CD14-positive monocyte (primary cell): Measurements from ENCODE around the gene LHX3. TPM values are rescaled to one million over a fixed set of nuclear protein-coding genes. Genes with fewer than 3 reads are reported as not detected.

ENCODE experiments used
- DNase-seq, 3 donors: peaks; one replicate each; pipeline ENCODE4 v3.0.0-alpha.2; 2011 to 2022
- H2AFZ ChIP-seq: 2 replicates; pipeline ENCODE4 v1.6.0; 2012; ENCODE audit warnings: mild to moderate bottlenecking, low read depth, low read length, inconsistent platforms; ENCODE audit not compliant: insufficient read depth, poor library complexity, severe bottlenecking
- H3K27ac ChIP-seq, 2 donors: 1 replicate in 1 of 2; 2 replicates in 1 of 2; pipeline ENCODE4 v1.5.1; 2012 to 2013; ENCODE audit warnings: low read length in 2 of 2, control low read depth in 1 of 2, inconsistent platforms in 1 of 2, low read depth in 1 of 2, mild to moderate bottlenecking in 1 of 2
- H3K27me3 ChIP-seq, 2 donors: one replicate each; pipeline versions ENCODE4 v1.6.0 to v1.6.1; 2011 to 2013; ENCODE audit warnings: low read length in 2 of 2; ENCODE audit not compliant: control insufficient read depth in 2 of 2, insufficient read depth in 2 of 2
- H3K36me3 ChIP-seq, 2 donors: replicated peaks in 1 of 2; 1 replicate in 1 of 2; 2 replicates in 1 of 2; pipeline versions ENCODE4 v1.5.1 to v1.6.1; 2012 to 2013; ENCODE audit warnings: low read length in 2 of 2, control low read depth in 1 of 2, inconsistent platforms in 1 of 2, mild to moderate bottlenecking in 1 of 2; ENCODE audit not compliant: insufficient read depth in 2 of 2, control insufficient read depth in 1 of 2
- H3K4me1 ChIP-seq, 2 donors: 1 replicate in 1 of 2; 2 replicates in 1 of 2; pipeline versions ENCODE4 v1.5.1 to v1.6.1; 2012 to 2013; ENCODE audit warnings: low read length in 2 of 2, control low read depth in 1 of 2, inconsistent platforms in 1 of 2, mild to moderate bottlenecking in 1 of 2, moderate library complexity in 1 of 2; ENCODE audit not compliant: insufficient read depth in 2 of 2, control insufficient read depth in 1 of 2
- H3K4me2 ChIP-seq: replicated peaks from 2 replicates; pipeline ENCODE3; 2012; ENCODE audit warnings: low read length, moderate library complexity, mild to moderate bottlenecking; ENCODE audit not compliant: poor library complexity, severe bottlenecking; ENCODE audit errors: extremely low read depth
- H3K4me3 ChIP-seq, 3 experiments: fragments of 200-600 bp in 1 of 3; sonication (generic) in 1 of 3; replicated peaks in 1 of 3; 1 replicate in 2 of 3; 2 replicates in 1 of 3; pipeline ENCODE4 v1.5.1; 2011 to 2013; ENCODE audit warnings: low read length in 3 of 3, mild to moderate bottlenecking in 3 of 3, control low read depth in 2 of 3, low read depth in 2 of 3, inconsistent platforms in 1 of 3, moderate library complexity in 1 of 3
- H3K79me2 ChIP-seq: 2 replicates; pipeline ENCODE4 v1.6.0; 2012; ENCODE audit warnings: mild to moderate bottlenecking, control low read depth, inconsistent platforms, low read length, moderate library complexity; ENCODE audit not compliant: insufficient read depth
- H3K9ac ChIP-seq: 2 replicates; pipeline ENCODE4 v1.6.0; 2017; ENCODE audit warnings: low read length, mild to moderate bottlenecking; ENCODE audit not compliant: insufficient read depth, poor library complexity, severe bottlenecking
- H3K9me3 ChIP-seq, 2 donors: replicated peaks in 1 of 2; 1 replicate in 1 of 2; 2 replicates in 1 of 2; pipeline versions ENCODE4 v1.5.1 to v1.6.1; 2012 to 2013; ENCODE audit warnings: low read length in 2 of 2, control low read depth in 1 of 2; ENCODE audit not compliant: control insufficient read depth in 1 of 2, insufficient read depth in 1 of 2
- H4K20me1 ChIP-seq: 2 replicates; pipeline ENCODE4 v1.6.0; 2012; ENCODE audit warnings: mild to moderate bottlenecking, low read length, control low read depth, moderate library complexity; ENCODE audit not compliant: insufficient read depth
- H3K27ac Mint-ChIP-seq, 7 donors: one replicate each; pipeline ENCODE4 v1.8.0; 2020; ENCODE audit warnings: mild to moderate bottlenecking in 7 of 7, mixed read lengths in 7 of 7, moderate library complexity in 6 of 7, inconsistent platforms in 2 of 7
- H3K27me3 Mint-ChIP-seq, 3 donors: one replicate each; pipeline ENCODE4 v1.8.0; 2021 to 2022; ENCODE audit warnings: low read depth in 3 of 3, mild to moderate bottlenecking in 3 of 3, mixed read lengths in 3 of 3, moderate library complexity in 3 of 3, inconsistent platforms in 1 of 3
- H3K36me3 Mint-ChIP-seq, 2 donors: one replicate each; pipeline ENCODE4 v1.8.0; 2020; ENCODE audit warnings: mixed read lengths in 2 of 2, inconsistent platforms in 1 of 2, mild to moderate bottlenecking in 1 of 2
- H3K4me1 Mint-ChIP-seq: one replicate; pipeline ENCODE4 v1.8.0; 2020; ENCODE audit warnings: mild to moderate bottlenecking, mixed read lengths
- H3K4me3 Mint-ChIP-seq, 2 donors: one replicate each; pipeline ENCODE4 v1.8.0; 2020; ENCODE audit warnings: mild to moderate bottlenecking in 2 of 2, mixed read lengths in 2 of 2, moderate library complexity in 1 of 2
- H3K9me3 Mint-ChIP-seq, 7 donors: one replicate each; pipeline ENCODE4 v1.8.0; 2020 to 2022; ENCODE audit warnings: mixed read lengths in 7 of 7, mild to moderate bottlenecking in 6 of 7, moderate library complexity in 6 of 7, inconsistent platforms in 2 of 7
- CTCF ChIP-seq: fragments of 200-600 bp; IDR thresholded peaks from one replicate; pipeline ENCODE4 v1.8.0; 2022; ENCODE audit warnings: antibody characterized with exemption, mild to moderate bottlenecking
- WGBS: methylation state at CpG from one replicate; pipeline ENCODE4 v1.1.5; 2013; ENCODE audit warnings: missing lambda C conversion rate; ENCODE audit not compliant: insufficient coverage; 5-methylcytosine and 5-hydroxymethylcytosine counted together
- intact Hi-C, 2 donors: fragments of 100-400 bp; cut with micrococcal nuclease; formaldehyde crosslinking; loops; one replicate each; pipeline versions ENCODE4 v1.15.0 to v1.15.1; 2023
- polyA plus RNA-seq, 3 donors: library from polyadenylated mRNA; depleted of rRNA in 1 of 3; unstranded in 2 of 3; stranded (reverse) in 1 of 3; fragments of 300-500 nt in 2 of 3; fragments of >200 nt in 1 of 3; fragmentation: Illumina TruSeq in 2 of 3; gene quantifications; 1 replicate in 2 of 3; 2 replicates in 1 of 3; pipeline ENCODE4 v1.2.3, GENCODE V29; 2012 to 2021

The LHX3 gene
- polyA plus RNA-seq, 3 donors, result not detected

- TF ChIP-seq CTCF, result no peak
- Histone ChIP-seq H3K27ac (no peak overlapping the region), H3K27me3 (no peaks in the 10 kb centered on the region), H4K20me1 (no peaks in the 10 kb centered on the region), H2AFZ (no peak overlapping the region), H3K4me2 (no peak overlapping the region), H3K9me3 (no peaks in the 10 kb centered on the region), H3K4me1 (no peaks in the 10 kb centered on the region), H3K4me3 (no peak overlapping the region), H3K9ac (no peak overlapping the region), H3K79me2 (no peaks in the 10 kb centered on the region), H3K36me3 (no peaks in the 10 kb centered on the region)
- 96% methylated on average over 12 of the region's 14 CpGs for WGBS
- Mint-ChIP-seq H3K4me3 (no peak overlapping the region), H3K36me3 (no peaks in the 10 kb centered on the region), H3K9me3 (peaks cover 0 to 2% (median 0%) of the 10 kb centered on the region in 7 donors), H3K27me3 (peaks cover 2 to 23% (median 5%) of the 10 kb centered on the region in 3 donors), H3K27ac (no peak overlapping the region), H3K4me1 (no peaks in the 10 kb centered on the region)
- intact Hi-C loops, result no loop called here
- no peak for DNase-seq
Measured at GRCh38 chr9:136154943-136155342, 50.0 kb downstream of the LHX3 start.

- intact Hi-C loops, result no loop called here
- H3K36me3 Mint-ChIP-seq, result no peaks in the 10 kb centered on the region
- H3K27ac ChIP-seq, result no peak overlapping the region
Measured at GRCh38 chr9:136153381-136154065, 51.4 kb downstream of the LHX3 start.

More at GRCh38 chr9:136153381-136154065, 51.4 kb downstream of the LHX3 start:
- Histone ChIP-seq H3K9me3 (no peaks in the 10 kb centered on the region), H3K27me3 (no peaks in the 10 kb centered on the region), H3K79me2 (no peaks in the 10 kb centered on the region), H3K36me3 (no peaks in the 10 kb centered on the region), H3K4me1 (no peaks in the 10 kb centered on the region), H4K20me1 (no peaks in the 10 kb centered on the region), H2AFZ (no peak overlapping the region), H3K9ac (no peak overlapping the region), H3K4me2 (no peak overlapping the region), H3K4me3 (no peak overlapping the region)
- 90% methylated on average over 21 of the region's 24 CpGs for WGBS
- peaks cover 0 to 2% (median 0%) of the 10 kb centered on the region in 7 donors for H3K9me3 Mint-ChIP-seq
- TF ChIP-seq CTCF, result no peak
- peaks cover 2 to 23% (median 4%) of the 10 kb centered on the region in 3 donors for H3K27me3 Mint-ChIP-seq
- DNase-seq, result no peak
- H3K27ac Mint-ChIP-seq, result no peak overlapping the region
- no peak overlapping the region for H3K4me3 Mint-ChIP-seq
- no peaks in the 10 kb centered on the region for H3K4me1 Mint-ChIP-seq
